ENCODE results near the gene JUP. TPM values are rescaled to one million over a fixed set of nuclear protein-coding genes. Genes with fewer than 3 reads are reported as not detected.

JUP gene
- total RNA-seq, 1 experiment from 2014 or later: 6.4 TPM

DNA sequence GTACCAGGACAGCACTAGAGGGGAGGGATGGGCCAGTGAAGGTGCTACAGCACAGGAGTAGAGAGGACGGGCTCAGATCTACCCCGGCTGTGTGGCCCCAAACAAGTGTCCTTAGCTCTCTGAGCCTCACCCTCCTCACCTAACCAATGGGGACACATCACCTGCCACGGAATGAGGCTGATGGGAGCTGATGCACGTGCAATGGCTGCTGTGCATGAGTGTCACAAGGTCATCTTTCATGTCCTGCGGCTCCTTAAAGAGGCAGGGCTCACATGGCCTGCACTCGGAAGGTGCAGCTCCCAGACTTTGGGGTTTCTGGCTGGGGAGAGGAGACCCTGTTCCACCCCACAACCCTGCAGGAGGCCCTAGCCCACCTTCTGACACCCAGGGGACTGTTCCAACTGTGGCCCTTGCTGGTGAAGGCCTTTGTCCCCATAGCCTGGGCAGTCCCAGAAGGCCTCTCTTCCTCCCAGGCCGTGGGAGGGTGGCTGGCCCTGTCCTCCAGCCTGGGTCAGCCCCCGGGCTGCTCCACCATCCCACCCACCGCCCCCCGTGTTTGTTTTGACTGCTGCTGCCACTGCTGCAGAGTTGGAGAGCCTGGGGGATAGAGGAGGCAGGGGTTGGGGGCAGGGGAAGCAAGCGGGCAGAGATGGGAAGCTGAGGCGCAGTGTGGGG is 62.6 kb downstream of the JUP start:
- H3K4me3 ChIP-seq: no peak overlapping the region
- no peaks in the 10 kb centered on the region for H3K27me3 ChIP-seq
- H3K36me3 ChIP-seq: no peaks in the 10 kb centered on the region
- no peaks in the 10 kb centered on the region for H3K9me3 ChIP-seq
- DNase-seq: no peak

DNA sequence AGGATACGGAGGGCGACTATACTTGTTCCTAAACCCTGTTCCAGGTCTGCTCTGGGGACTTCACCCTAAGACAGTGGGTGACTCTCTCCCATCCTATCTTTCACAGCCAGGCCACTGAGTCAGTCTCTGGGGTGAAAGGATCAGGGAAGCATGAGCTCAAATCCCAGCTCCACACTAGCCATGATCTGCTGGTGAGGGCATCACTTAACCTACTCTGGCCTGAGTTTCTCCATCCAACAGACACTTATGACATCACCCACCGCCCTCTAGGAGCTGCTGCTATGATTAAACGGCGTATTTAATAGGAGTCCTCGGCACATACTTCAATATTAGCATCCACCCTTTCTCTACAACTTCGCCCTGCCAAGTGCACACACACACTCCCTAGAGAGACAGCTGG is 64.3 kb downstream of the JUP start:
- no peak for DNase-seq
- H3K4me3 ChIP-seq: no peak overlapping the region
- no peaks in the 10 kb centered on the region for H3K9me3 ChIP-seq
- H3K36me3 ChIP-seq: no peaks in the 10 kb centered on the region
- no peaks in the 10 kb centered on the region for H3K27me3 ChIP-seq

DNA sequence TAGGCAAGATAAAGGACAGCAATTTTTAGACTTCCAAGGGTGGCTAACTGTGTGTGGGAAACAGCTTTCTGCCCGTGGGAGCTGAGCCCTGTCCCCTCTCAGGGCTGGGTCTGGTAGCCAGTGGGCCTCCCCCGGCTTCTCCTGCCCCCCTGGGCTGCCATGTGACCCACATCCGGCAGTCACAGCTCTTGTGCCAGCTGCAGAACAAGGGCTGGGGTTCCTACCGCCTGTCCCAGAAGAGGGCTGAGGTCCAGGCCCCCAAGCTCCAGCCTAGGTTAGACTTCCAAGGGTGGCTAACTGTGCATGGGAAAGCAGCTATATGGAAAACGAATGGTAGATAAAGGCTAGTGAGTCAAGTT is 68.2 kb downstream of the JUP start:
- no peak overlapping the region for H3K4me3 ChIP-seq
- H3K9me3 ChIP-seq: no peaks in the 10 kb centered on the region
- no peak for DNase-seq
- H3K36me3 ChIP-seq: no peaks in the 10 kb centered on the region
- no peaks in the 10 kb centered on the region for H3K27me3 ChIP-seq

DNA sequence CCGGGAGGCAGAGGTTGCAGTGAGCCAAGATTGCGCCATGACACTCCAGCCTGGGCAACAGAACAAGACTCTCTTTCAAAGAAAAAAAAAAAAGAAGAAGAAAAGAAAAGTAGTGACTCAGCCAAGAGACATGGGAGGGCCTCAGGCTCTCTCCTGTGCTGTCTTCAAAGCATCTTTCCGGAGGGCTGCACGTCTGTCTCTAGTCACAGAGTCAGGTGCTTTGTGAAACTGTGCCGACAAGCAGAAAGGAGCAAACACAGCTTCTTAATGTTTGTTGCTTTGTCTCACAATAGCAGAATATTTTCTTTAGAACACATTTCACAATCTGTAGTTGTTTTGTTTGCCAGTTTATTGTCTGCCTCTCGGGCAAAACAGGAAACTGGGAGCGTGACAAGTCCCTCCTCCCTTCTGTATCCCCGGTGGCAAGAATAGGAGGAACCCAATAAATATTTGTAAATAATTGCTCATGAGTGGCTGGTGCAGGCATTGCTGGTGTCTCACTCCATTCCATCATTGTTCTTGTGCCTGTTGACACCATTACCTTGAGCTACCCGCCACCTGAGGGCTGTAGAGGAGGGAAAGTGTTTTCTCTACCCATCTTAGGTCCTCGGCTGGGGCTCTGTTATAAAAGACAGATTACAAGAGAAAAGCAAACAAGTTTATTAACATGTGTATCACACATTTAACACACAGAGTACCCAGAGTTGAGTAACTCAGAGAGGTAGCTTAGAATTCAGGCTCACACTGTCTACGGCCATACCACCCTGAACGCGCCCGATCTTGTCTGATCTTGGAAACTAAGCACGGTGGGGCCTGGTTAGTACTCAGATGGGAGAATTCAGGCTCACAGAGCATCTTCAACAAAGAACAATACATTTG is 68.9 kb downstream of the JUP start:
- H3K36me3 ChIP-seq: no peaks in the 10 kb centered on the region
- no peaks in the 10 kb centered on the region for H3K9me3 ChIP-seq
- no peaks in the 10 kb centered on the region for H3K27me3 ChIP-seq
- DNase-seq: no peak
- H3K4me3 ChIP-seq: no peak overlapping the region

- Histone ChIP-seq H3K4me3 (no peak within 1 kb of the TSS), H3K27me3 (no peaks in the 10 kb centered on the region), H3K36me3 (no peaks in the 10 kb centered on the region), H3K9me3 (no peaks in the 10 kb centered on the region)
- DNase-seq: no peak
Observed at GRCh38 chr17:41711669-41712400, 74.7 kb downstream of the JUP start, which contains the start of gene GAST. Gene GAST, plus strand, starts transcription at chr17:41712331. Its CDS starts 3,106 bp downstream, at chr17:41715437.

GRCh38 chr17:41710472-41711090 is 75.9 kb downstream of the JUP start:
- DNase-seq: peak; percentile 66
- Histone ChIP-seq H3K9me3 (no peaks in the 10 kb centered on the region), H3K27me3 (no peaks in the 10 kb centered on the region), H3K4me3 (no peak overlapping the region), H3K36me3 (no peaks in the 10 kb centered on the region)

GRCh38 chr17:41707803-41708669 is 78.5 kb downstream of the JUP start:
- Histone ChIP-seq H3K9me3 (no peaks in the 10 kb centered on the region), H3K36me3 (no peaks in the 10 kb centered on the region), H3K27me3 (no peaks in the 10 kb centered on the region), H3K4me3 (no peak overlapping the region)
- DNase-seq: no peak

DNA sequence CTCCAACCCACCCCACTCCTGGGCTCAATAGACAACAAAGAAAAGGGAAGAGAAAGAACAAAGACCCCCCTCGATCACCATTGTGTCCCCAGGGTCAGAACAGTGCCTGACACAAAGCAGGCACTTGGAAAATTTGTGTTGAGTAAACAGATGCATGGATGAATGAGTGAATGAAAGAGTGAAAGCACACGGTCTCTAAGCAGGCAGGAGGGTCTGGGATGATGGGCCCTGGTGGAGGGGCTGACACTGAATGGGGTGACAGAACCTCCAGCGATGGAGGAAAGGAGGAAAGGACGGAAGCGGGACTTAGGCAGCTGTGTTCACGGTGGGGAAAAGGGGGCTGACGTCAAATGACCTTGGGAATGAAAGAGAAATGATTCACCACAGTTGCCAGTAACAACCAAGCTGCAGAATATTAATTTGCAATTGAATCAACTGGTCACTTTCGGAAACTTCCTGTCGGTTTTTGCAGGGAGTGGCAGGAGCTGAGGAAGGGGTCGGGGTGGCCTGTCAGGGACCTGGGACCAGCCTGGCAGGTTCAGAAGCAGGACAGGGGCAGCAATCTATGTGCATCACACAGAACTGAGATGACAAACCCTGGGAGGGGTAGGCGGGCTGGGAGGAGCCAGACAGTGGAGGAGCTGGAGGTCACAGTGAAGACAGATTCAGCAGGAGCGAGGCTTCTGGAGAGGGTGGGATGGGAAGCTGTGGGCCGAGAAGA is 81.1 kb downstream of the JUP start:
- no peaks in the 10 kb centered on the region for H3K27me3 ChIP-seq
- no peaks in the 10 kb centered on the region for H3K36me3 ChIP-seq
- no peak overlapping the region for H3K4me3 ChIP-seq
- no peaks in the 10 kb centered on the region for H3K9me3 ChIP-seq
- DNase-seq: no peak

Other genes with a start within 250 kb of the JUP start
- gene KRT9, start 214.7 kb downstream of the JUP start, total RNA-seq (2014; rRNA removed; shearing (Covaris generic); ENCODE audit: low replicate concordance): not detected in 2 replicates
- 6.1 and 7.9 TPM in 2 replicates for gene KRT14, start 199.8 kb downstream of the JUP start, total RNA-seq (2014; rRNA removed; shearing (Covaris generic); ENCODE audit: low replicate concordance)
- gene KRT16, start 173.9 kb downstream of the JUP start, total RNA-seq (2014; rRNA removed; shearing (Covaris generic); ENCODE audit: low replicate concordance): not detected in 2 replicates
- not detected in 2 replicates for gene KRT17, start 162.1 kb downstream of the JUP start, total RNA-seq (2014; rRNA removed; shearing (Covaris generic); ENCODE audit: low replicate concordance)
- gene EIF1, start 97.8 kb downstream of the JUP start, total RNA-seq (2014; rRNA removed; shearing (Covaris generic); ENCODE audit: low replicate concordance): 42.2 and 90.7 TPM in 2 replicates
- not detected in 2 replicates for gene GAST, start 74.4 kb downstream of the JUP start, total RNA-seq (2014; rRNA removed; shearing (Covaris generic); ENCODE audit: low replicate concordance)
- gene HAP1, start 52.1 kb downstream of the JUP start, total RNA-seq (2014; rRNA removed; shearing (Covaris generic); ENCODE audit: low replicate concordance): not detected in 2 replicates
- gene P3H4, start 25.2 kb upstream of the JUP start, total RNA-seq (2014; rRNA removed; shearing (Covaris generic); ENCODE audit: low replicate concordance): 66.5 and 123 TPM in 2 replicates
- 191 and 258 TPM in 2 replicates for gene FKBP10, start 26.3 kb upstream of the JUP start, total RNA-seq (2014; rRNA removed; shearing (Covaris generic); ENCODE audit: low replicate concordance)
- 69.3 and 124 TPM in 2 replicates for gene NT5C3B, start 49.5 kb upstream of the JUP start, total RNA-seq (2014; rRNA removed; shearing (Covaris generic); ENCODE audit: low replicate concordance)
- gene KLHL10, start 51.1 kb upstream of the JUP start, total RNA-seq (2014; rRNA removed; shearing (Covaris generic); ENCODE audit: low replicate concordance): not detected in 2 replicates
- gene KLHL11, start 78.7 kb upstream of the JUP start, total RNA-seq (2014; rRNA removed; shearing (Covaris generic); ENCODE audit: low replicate concordance): 10.9 and 13.3 TPM in 2 replicates
- gene ACLY, start 132.2 kb upstream of the JUP start, total RNA-seq (2014; rRNA removed; shearing (Covaris generic); ENCODE audit: low replicate concordance): 151 and 195 TPM in 2 replicates
- gene ODAD4, start 143.9 kb upstream of the JUP start, total RNA-seq (2014; rRNA removed; shearing (Covaris generic); ENCODE audit: low replicate concordance): not detected in 2 replicates
- 64.0 and 97.2 TPM in 2 replicates for gene CNP, start 180.1 kb upstream of the JUP start, total RNA-seq (2014; rRNA removed; shearing (Covaris generic); ENCODE audit: low replicate concordance)
- 121 and 123 TPM in 2 replicates for gene DNAJC7, start 230.7 kb upstream of the JUP start, total RNA-seq (2014; rRNA removed; shearing (Covaris generic); ENCODE audit: low replicate concordance)
- gene NKIRAS2, start 233.4 kb upstream of the JUP start, total RNA-seq (2014; rRNA removed; shearing (Covaris generic); ENCODE audit: low replicate concordance): 77.5 and 86.3 TPM in 2 replicates

Data from MG63 (cell line).